GM23248 (cell line): Measurements from ENCODE around the gene TGM2. TPM values are rescaled to one million over a fixed set of nuclear protein-coding genes. Genes with fewer than 3 reads are reported as not detected.

Experiments
- DNase-seq: peaks from one replicate; pipeline ENCODE4 v3.0.0-alpha.2; 2015
- H2AFZ ChIP-seq: fragments of 200-600 bp; sonication (generic); 2 replicates; pipeline ENCODE4 v1.6.1; 2016; ENCODE audit warnings: antibody characterized with exemption
- H3F3A ChIP-seq: fragments of 200-600 bp; sonication (generic); 2 replicates; pipeline ENCODE4 v1.6.1; 2016; ENCODE audit warnings: mild to moderate bottlenecking, antibody characterized with exemption, mixed run types; ENCODE audit not compliant: insufficient read depth
- H3K27ac ChIP-seq: fragments of 200-600 bp; sonication (generic); 2 replicates; pipeline ENCODE4 v1.5.1; 2016; ENCODE audit warnings: mild to moderate bottlenecking
- H3K27me3 ChIP-seq: fragments of 200-600 bp; sonication (generic); replicated peaks from 2 replicates; pipeline ENCODE4 v1.6.1; 2016; ENCODE audit warnings: mild to moderate bottlenecking; ENCODE audit not compliant: insufficient read depth
- H3K36me3 ChIP-seq: fragments of 200-600 bp; sonication (generic); 2 replicates; pipeline ENCODE4 v1.6.1; 2016; ENCODE audit warnings: low read depth, mild to moderate bottlenecking
- H3K4me1 ChIP-seq: fragments of 200-600 bp; sonication (generic); 2 replicates; pipeline ENCODE4 v1.6.1; 2016; ENCODE audit warnings: mild to moderate bottlenecking; ENCODE audit not compliant: insufficient read depth
- H3K4me2 ChIP-seq: fragments of 200-600 bp; sonication (generic); one replicate; pipeline ENCODE4 v1.6.1; 2016; ENCODE audit warnings: mild to moderate bottlenecking; ENCODE audit not compliant: unreplicated experiment
- H3K4me3 ChIP-seq: fragments of 200-600 bp; sonication (generic); 2 replicates; pipeline ENCODE4 v1.5.1; 2016; ENCODE audit warnings: mild to moderate bottlenecking
- H3K79me2 ChIP-seq: fragments of 200-600 bp; sonication (generic); 2 replicates; pipeline ENCODE4 v1.6.1; 2016; ENCODE audit warnings: mild to moderate bottlenecking; ENCODE audit not compliant: insufficient read depth
- H3K9ac ChIP-seq: fragments of 200-600 bp; sonication (generic); 2 replicates; pipeline ENCODE4 v1.6.1; 2016; ENCODE audit warnings: mild to moderate bottlenecking
- H3K9me2 ChIP-seq: fragments of 200-600 bp; sonication (generic); 2 replicates; pipeline ENCODE4 v1.6.1; 2016; ENCODE audit warnings: mixed run types, mild to moderate bottlenecking, moderate library complexity; ENCODE audit not compliant: insufficient read depth
- H3K9me3 ChIP-seq: fragments of 200-600 bp; sonication (generic); one replicate; pipeline ENCODE4 v1.6.1; 2017; ENCODE audit warnings: low read depth
- H4K20me1 ChIP-seq: fragments of 200-600 bp; sonication (generic); 2 replicates; pipeline ENCODE4 v1.6.0; 2016; ENCODE audit not compliant: insufficient read depth
- EZH2 ChIP-seq: fragments of 200-600 bp; sonication (generic); IDR thresholded peaks from 2 replicates; pipeline ENCODE4 v1.6.1; 2018; ENCODE audit warnings: antibody characterized with exemption, mild to moderate bottlenecking; ENCODE audit not compliant: insufficient read depth, poor library complexity, severe bottlenecking
- EZH2phosphoT487 ChIP-seq: fragments of 200-600 bp; sonication (generic); IDR thresholded peaks from 2 replicates; pipeline ENCODE4 v1.6.1; 2018; ENCODE audit warnings: antibody characterized with exemption, moderate library complexity, mild to moderate bottlenecking, low read depth; ENCODE audit not compliant: insufficient read depth
- WGBS, 2 experiments: methylation state at CpG; one replicate each; pipeline ENCODE4 v1.1.6; 2015 to 2017; ENCODE audit warnings: low lambda C conversion rate in 2 of 2, low coverage in 1 of 2; ENCODE audit errors: missing lambda C conversion rate in 2 of 2; 5-methylcytosine and 5-hydroxymethylcytosine counted together
- in situ Hi-C: fragments of 300-500 bp; cut with MboI; formaldehyde crosslinking; loops from 2 replicates; pipeline ENCODE4 v1.15.0; 2020
- polyA plus RNA-seq: library from polyadenylated mRNA; unstranded; fragments of >200 nt; fragmentation: Nextera tagmentation; extraction: Ambion mirVana; gene quantifications from 2 replicates; pipeline ENCODE4 v1.2.1, GENCODE V29; 2016
- total RNA-seq: library from RNA; depleted of rRNA; stranded (reverse); fragments of >200 nt; shearing (Covaris generic); gene quantifications from 2 replicates; pipeline ENCODE4 v1.2.3, GENCODE V29; 2014

TGM2 gene
- total and polyA plus RNA-seq, 2 experiments from 2014 or later = 254 to 311 TPM

DNA sequence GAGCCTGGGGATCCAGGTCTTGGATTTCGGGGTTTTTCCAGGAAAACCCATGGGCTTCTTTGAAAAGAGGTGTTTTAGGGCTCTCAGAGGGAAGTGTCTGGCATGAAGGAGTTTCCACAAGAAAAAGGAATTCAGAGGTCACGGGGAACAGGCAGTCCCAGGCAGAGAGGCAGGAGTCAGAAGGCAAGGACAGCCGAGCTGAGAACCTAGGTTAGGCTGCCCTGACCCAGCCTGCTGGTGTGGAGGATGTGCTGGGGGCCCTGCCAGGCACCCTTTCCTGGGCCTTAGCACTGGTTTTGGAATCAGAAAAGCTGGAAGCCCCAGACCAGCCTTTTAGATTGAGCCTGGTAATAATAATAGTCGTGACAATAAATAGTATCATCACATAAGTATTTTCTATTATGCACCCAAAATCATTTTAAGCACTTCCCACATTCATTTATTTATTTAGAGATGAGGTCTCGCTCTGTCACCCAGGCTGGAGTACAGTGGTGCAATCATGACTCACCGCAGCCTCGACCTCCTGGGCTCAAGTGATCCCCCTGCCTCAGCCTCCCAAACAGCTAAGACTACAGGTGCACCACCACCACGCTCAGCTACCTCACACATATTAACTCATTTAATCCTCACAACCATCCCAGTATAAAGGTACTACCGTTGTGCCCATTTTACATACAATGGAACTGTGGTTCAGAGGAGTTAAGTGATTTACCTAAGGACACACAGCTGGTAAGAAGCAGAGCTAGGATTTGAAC is 19.9 kb downstream of the TGM2 start:
- Histone ChIP-seq H4K20me1 (no peaks in the 10 kb centered on the region), H3K79me2 (no peaks in the 10 kb centered on the region), H3K27me3 (no peaks in the 10 kb centered on the region), H3K9me3 (no peaks in the 10 kb centered on the region), H3K36me3 (peaks cover 5% of the 10 kb centered on the region; the same call in 1 of the 2 replicates), H3K4me2 (peak overlapping the region; percentile 38), H3K9ac (peak overlapping the region; percentile 66), H3F3A (peaks cover 39% of the 10 kb centered on the region), H3K4me3 (no peak overlapping the region), H2AFZ (peak overlapping the region; percentile 26), H3K9me2 (no peaks in the 10 kb centered on the region), H3K27ac (peak overlapping the region; percentile 85), H3K4me1 (peaks cover 19% of the 10 kb centered on the region)
- in situ Hi-C loops = no loop called here
- WGBS, 2 experiments = 48 to 49% methylated on average over 9 of the region's 9 CpGs
- peak; percentile 66 for DNase-seq
- TF ChIP-seq EZH2phosphoT487 (no peak), EZH2 (no peak)

DNA sequence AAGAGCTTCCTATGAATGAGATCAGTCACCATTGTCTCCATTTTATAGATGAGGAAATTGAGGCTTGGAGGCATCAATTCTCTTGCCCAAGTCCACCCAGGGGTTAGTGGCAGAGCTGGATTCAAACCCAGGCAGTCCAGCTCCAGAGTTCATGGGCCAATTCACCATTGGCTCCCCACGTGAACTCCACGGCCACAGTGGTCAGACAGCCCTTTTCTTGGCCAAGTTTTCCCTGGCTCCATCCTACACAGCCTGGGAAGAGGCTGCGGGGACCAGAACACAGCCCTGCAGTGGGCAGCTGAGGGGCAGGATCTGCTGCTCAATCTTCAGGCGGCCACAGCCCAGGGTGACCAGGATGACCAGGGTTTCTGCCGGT is 20.5 kb downstream of the TGM2 start:
- H3K9me3 ChIP-seq = no peaks in the 10 kb centered on the region
- peak overlapping the region; percentile 38 for H3K4me2 ChIP-seq
- peak overlapping the region; percentile 85 for H3K27ac ChIP-seq
- H4K20me1 ChIP-seq = no peaks in the 10 kb centered on the region
- TF ChIP-seq EZH2 (no peak), EZH2phosphoT487 (no peak)
- H3K79me2 ChIP-seq = no peaks in the 10 kb centered on the region
- H3K4me3 ChIP-seq = no peak overlapping the region
- peaks cover 4% of the 10 kb centered on the region; the same call in 1 of the 2 replicates for H3K36me3 ChIP-seq
- 76 to 86% methylated on average over 5 of the region's 5 CpGs for WGBS, 2 experiments
- H3K27me3 ChIP-seq = no peaks in the 10 kb centered on the region
- H3F3A ChIP-seq = peaks cover 39% of the 10 kb centered on the region
- no peak for DNase-seq
- no peaks in the 10 kb centered on the region for H3K9me2 ChIP-seq
- H2AFZ ChIP-seq = peak overlapping the region; percentile 26
- in situ Hi-C loops = no loop called here
- peaks cover 19% of the 10 kb centered on the region for H3K4me1 ChIP-seq
- peak overlapping the region; percentile 66 for H3K9ac ChIP-seq

DNA sequence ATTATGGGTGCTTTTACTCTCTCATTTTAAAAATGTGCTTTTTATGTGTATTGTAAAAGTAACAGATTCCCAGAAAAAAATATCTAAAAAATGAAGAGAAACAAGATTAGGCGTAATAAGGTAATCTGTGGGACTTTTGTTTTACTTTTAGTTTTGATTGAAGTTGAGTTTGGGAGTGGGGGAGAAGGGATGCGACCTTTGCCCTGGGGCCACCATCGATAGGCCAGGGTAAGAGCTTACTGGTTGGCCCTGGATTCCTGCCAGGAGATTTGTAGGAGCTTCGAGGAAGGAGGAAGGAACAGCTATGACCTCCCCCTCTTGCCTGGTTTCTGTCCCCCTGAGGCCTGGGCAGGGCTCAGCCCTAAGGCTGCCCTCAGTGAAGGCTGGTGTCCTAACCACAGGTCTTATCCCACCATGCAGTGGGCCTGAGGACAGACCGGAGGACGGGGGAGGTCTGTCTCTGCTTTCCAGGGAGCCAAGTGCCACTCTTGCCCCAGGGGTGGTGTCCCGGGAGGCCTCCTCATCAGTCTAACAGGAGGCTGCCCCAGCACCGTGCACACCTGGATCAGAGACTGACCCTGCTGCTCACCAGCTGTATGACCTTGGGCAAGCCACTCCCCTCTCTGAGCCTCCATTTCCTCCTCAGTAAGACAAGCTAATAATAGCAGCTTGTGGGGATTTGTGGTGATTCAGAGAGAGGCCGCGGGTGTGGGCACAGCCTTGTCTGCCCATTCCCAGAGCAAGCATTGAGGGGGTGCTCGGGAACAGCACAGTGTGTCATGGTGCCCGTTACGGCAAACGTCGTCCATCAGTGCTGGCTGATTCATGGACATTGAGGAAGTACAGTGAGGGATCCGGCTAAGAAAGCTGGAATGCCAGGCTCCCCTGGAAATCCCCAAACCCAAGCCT is 21.2 kb downstream of the TGM2 start:
- WGBS, 2 experiments = 36 to 38% methylated on average over 16 of the region's 16 CpGs
- H3K27me3 ChIP-seq = no peaks in the 10 kb centered on the region
- H3K36me3 ChIP-seq = peaks cover 5% of the 10 kb centered on the region
- H3F3A ChIP-seq = peaks cover 42% of the 10 kb centered on the region
- peaks cover 19% of the 10 kb centered on the region for H3K4me1 ChIP-seq
- H3K4me2 ChIP-seq = peak overlapping the region; percentile 38
- in situ Hi-C loops = no loop called here
- H3K4me3 ChIP-seq = no peak overlapping the region
- H4K20me1 ChIP-seq = no peaks in the 10 kb centered on the region
- peak; percentile 97 for DNase-seq
- peak overlapping the region; percentile 66 for H3K9ac ChIP-seq
- peak overlapping the region; percentile 26 for H2AFZ ChIP-seq
- H3K79me2 ChIP-seq = no peaks in the 10 kb centered on the region
- H3K27ac ChIP-seq = peak overlapping the region; percentile 85
- no peaks in the 10 kb centered on the region for H3K9me2 ChIP-seq
- TF ChIP-seq EZH2 (no peak), EZH2phosphoT487 (no peak)
- H3K9me3 ChIP-seq = no peaks in the 10 kb centered on the region

- no peak overlapping the region for H2AFZ ChIP-seq
- no peak overlapping the region for H3K9ac ChIP-seq
- WGBS, 2 experiments = 96 to 98% methylated on average over 10 of the region's 10 CpGs
- DNase-seq = no peak
- H3K4me2 ChIP-seq = no peak overlapping the region
- TF ChIP-seq EZH2phosphoT487 (no peak), EZH2 (no peak)
- no peaks in the 10 kb centered on the region for H3K9me3 ChIP-seq
- H3K4me1 ChIP-seq = peaks cover 19% of the 10 kb centered on the region
- peaks cover 48% of the 10 kb centered on the region for H3F3A ChIP-seq
- no peaks in the 10 kb centered on the region for H3K9me2 ChIP-seq
- H4K20me1 ChIP-seq = no peaks in the 10 kb centered on the region
- H3K27ac ChIP-seq = no peak overlapping the region; the same call in 1 of the 2 replicates
- H3K4me3 ChIP-seq = no peak overlapping the region
- no peaks in the 10 kb centered on the region for H3K27me3 ChIP-seq
- in situ Hi-C loops = no loop called here
- H3K79me2 ChIP-seq = no peaks in the 10 kb centered on the region
- peaks cover 8% of the 10 kb centered on the region for H3K36me3 ChIP-seq
Measured at GRCh38 chr20:38143238-38143645, 21.8 kb downstream of the TGM2 start.
